CD4-positive, alpha-beta T cell treated with Interleukin-4 for 4 hours (primary cell): ENCODE results near the gene SCGB2A2.

Source experiments
- DNase-seq: peaks from one replicate; pipeline ENCODE4 v3.0.0-alpha.2; 2020

SCGB2A2 gene

GRCh38 chr11:62307950-62308349 lies 38.0 kb downstream of the SCGB2A2 start:
- DNase-seq: no peak

- no peak for DNase-seq
Observed at GRCh38 chr11:62309991-62310390, 40.0 kb downstream of the SCGB2A2 start.

GRCh38 chr11:62315431-62315830 lies 45.5 kb downstream of the SCGB2A2 start:
- no peak for DNase-seq

- no peak for DNase-seq
Observed at GRCh38 chr11:62322524-62322923, 52.6 kb downstream of the SCGB2A2 start.
